Stimulated activated CD8-positive, alpha-beta memory T cell treated with anti-CD3 and anti-CD28 coated beads, Interleukin-7, amount 100 ng/mL, for 1 hour (primary cell): ENCODE data around the gene IL1RAP.
"Not testable (repeated sequence)": the region's sequence is repeated elsewhere in the genome, so short reads cannot be mapped to it uniquely, and the experiment has no call there.

ENCODE experiments used
- DNase-seq, 2 donors: peaks; one replicate each; pipeline ENCODE4 v3.0.0-alpha.2; 2020; ENCODE audit warnings: low read depth in 2 of 2

Gene IL1RAP

DNA sequence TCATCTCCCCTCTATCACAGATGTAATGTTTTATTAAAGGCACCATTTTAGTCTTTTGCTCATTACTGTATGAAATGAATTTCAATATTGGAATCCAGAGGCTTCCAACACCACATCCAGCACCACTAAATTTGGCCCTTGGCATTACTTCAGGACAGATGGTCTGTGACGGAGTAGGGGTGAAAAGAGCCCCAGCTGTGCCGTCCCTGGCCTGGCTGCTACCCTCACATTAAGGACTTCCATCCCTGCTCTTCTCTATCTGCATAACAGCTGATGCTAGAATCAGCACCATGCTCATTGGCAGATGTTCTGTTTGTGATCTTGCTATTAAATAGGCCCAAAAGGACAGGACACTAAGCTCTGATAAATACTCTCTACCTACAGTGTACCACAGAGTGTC, 152.9 kb downstream of the IL1RAP start:
- DNase-seq: no peak

DNA sequence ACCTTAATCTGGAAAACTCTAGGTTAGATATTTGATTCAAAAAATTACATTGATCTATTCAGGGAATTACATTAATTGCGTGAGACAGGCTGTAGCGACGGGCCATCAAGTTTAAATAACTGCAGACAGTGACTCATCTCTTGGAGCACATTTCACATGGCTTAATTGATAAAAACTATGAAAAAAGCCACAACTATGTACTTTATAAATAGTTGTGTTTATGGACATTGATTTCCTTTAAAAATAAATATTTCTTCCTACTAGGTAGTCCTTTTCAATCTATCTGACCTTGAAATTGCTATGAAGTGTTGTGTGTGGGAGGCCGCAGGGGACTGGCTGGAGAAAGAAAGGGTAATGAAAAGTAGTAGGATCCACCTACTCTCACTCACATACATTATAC, 157.8 kb downstream of the IL1RAP start:
- no peak for DNase-seq

DNA sequence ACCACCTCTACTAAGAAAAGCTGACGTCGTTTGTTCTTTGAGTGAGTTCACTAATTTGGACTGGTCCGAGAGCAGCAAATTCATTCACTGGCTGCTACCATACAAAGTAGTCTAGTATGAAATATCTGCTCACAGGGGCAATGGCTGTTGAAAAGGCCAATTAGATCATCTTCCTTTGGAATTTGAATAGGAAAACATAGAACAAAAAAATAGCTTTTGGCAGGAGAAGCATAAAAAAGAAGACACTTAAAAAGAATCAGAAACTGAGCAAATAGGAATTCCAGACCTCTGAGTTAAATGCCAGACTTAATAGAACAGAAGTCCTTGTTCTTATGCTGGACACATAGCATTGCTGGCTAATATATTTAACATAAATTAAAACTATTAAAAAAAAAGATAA, 159.3 kb downstream of the IL1RAP start:
- DNase-seq: no peak

- DNase-seq: no peak
Observed at GRCh38 chr3:190676481-190676880, 162.6 kb downstream of the IL1RAP start.

DNA sequence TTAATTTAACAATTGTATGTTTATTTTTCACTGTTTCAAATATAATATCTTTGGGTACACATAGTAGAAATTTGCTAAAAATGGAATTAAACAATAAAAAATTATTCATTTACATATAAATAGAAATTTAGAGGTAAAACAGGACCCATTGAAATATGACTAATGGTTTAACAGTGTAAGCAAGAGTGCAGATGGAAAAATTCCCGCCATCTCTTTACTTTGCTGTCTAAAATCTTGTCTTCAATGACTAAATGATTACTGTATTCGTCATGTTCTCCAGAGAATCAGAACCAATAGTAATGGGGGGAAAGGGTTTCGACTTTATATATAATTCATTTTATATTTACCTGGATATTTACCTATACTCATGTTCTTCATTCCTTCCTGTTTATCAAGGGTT, 163.1 kb downstream of the IL1RAP start:
- DNase-seq: no peak

- not testable (repeated sequence) for DNase-seq
Observed at GRCh38 chr3:190677868-190678267, 164.0 kb downstream of the IL1RAP start.

GRCh38 chr3:190680691-190681090, 166.8 kb downstream of the IL1RAP start:
- DNase-seq: no peak

DNA sequence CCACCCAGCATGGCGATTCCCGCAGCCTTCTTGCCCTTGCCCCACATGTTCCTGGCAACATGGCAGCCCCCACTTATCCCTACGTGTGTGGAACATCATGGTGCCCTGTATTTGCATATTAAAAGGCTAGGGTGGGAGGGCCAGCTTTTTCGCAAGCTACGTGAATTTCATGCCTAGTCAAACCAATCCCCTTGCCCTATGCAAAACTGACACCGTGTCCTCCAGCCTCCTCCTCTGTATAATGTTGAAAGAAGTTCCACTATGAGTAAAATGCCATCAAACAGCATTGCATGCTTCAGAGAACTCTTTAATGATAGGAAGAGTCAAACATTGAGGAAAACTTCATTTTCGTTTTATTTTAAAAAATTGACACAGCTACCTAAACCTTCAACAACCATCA, 170.9 kb downstream of the IL1RAP start:
- DNase-seq: no peak

DNA sequence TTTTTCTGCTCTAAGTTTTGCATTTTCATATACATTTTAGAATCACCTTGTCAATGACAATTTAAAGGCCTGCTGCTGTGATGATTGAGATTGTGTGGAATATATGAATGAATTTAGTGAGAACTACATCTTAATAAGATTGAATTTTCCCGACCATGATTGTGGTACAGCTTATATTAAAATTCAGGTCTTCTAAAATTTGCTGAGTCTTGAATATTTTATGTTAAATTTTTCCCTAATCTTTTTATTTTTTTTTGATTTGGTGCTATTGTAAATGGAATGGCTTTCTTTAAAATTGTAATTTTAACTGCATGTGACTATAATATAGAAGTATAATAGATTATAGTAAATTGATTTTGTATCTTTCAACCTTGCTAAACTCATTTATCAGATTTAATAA, 172.1 kb downstream of the IL1RAP start:
- no peak for DNase-seq

DNA sequence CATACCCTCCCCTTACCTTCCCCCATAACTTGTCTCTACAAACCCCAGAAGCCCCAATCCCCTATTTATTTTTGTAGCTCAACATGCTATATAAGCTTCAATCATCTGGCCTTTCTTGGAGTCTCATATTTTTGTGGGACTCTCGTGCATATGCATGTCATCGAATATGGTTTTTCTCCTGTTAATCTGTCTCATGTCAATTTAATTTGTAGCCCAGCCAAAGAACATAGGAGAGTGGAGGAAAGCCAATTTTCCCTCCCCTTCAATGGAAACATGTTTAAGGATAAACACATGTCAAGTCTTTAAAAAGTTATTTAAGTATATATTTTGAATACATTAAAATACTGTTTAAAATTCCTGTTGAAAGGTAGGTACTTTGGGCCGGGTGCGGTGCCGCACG, 176.4 kb downstream of the IL1RAP start:
- DNase-seq: no peak

GRCh38 chr3:190692256-190692655, 178.4 kb downstream of the IL1RAP start:
- no peak for DNase-seq

GRCh38 chr3:190694335-190695001, 180.6 kb downstream of the IL1RAP start:
- no peak for DNase-seq

GRCh38 chr3:190695225-190695624, 181.3 kb downstream of the IL1RAP start:
- DNase-seq: no peak

DNA sequence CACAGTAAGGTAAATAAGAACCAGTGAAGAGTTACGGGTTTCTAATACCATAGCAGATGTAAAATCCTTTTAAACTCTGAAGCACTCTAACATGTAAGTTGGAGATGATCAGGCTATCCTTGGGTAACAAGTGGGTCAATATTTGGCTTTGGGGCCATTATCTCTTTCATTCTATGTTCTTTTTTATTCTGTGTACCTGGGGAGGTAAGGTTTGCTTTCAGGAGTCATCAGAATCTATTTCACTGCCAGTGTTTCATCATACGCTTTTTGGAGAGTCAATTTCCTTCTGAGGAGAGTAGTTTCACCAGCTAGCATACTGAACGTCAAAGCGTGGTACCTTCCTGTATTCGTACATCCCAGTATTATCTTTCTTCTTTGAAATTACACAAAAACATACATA, 182.1 kb downstream of the IL1RAP start:
- no peak for DNase-seq

DNA sequence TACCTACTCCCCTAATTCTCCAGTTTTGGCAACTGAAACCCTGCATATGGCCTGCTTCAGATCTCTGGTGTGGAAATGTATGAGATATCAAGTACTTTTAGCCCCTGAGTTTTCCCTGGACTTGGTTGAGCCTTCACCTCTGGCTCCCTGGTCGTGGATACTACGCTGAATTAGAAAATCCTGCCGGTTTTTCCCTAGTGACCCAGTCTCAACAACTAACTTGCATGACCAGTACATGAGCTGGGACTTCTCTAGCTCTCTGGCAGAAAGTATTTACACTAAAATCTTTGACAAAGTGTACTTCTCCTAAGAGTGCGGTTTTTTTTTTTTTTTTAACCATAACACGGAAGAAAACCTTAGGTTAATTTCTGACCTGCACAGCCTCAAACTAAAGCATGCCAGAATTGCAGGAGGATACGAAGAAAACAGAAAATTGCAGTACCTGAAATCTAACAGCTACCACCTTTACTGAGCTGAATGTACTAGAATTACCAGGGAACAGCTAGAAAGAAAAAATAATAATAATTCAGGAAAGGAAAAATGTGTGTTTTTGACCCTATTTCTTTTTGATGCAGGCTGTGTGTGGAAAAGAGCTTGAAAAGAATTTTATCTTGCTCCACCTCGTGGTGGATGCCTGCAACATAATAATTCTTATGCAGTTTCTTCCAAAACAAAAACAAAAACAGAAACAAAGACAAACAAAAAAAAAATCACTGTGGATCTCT, 183.1 kb downstream of the IL1RAP start:
- DNase-seq: no peak

DNA sequence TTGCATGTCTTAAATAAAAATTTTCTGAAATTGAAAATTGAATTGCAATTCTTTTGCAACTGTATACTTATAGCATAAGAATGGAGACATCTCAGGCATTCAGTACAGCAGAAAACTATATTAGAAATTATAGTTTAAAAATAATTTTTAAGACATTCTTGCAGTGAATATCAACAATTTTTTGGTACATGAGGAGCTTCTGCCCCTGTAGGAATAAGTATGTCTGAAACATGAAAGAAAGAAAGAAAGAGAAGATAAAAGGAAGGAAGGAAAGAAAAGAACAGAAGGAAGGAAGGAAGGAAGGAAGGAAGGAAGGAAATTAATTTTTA, 183.6 kb downstream of the IL1RAP start:
- DNase-seq: no peak

GRCh38 chr3:190697901-190698300, 184.0 kb downstream of the IL1RAP start:
- DNase-seq: no peak

GRCh38 chr3:190699776-190700175, 185.9 kb downstream of the IL1RAP start:
- no peak for DNase-seq

DNA sequence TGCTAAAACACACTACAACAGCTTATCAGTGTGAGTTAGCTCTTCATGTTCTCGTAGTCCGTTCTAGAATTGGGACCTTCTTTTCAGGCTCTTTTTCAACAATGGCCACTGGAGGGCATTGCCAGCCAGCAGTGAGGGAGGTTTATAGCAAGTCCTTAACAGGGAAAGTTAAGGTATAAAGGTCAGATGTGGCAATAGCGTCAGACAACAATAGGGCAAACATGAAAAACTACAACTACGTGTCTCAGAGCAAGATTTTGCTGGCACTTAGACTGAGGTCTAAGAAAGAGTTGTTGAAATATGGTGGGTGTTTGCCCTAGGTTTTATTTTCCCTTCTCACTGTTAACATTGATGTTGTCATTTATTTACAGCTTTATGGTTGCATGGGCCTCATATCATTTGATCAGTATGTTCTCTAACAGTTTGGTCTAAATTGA, 187.2 kb downstream of the IL1RAP start:
- no peak for DNase-seq

- DNase-seq: no peak
Observed at GRCh38 chr3:190706582-190706981, 192.7 kb downstream of the IL1RAP start.
